HepG2 (cell line): ENCODE results near the gene PRPSAP1. TPM values are rescaled to one million over a fixed set of nuclear protein-coding genes. Genes with fewer than 3 reads are reported as not detected.

ENCODE experiments used
- BRD4 ChIP-seq: sonication (generic); formaldehyde crosslinking; IDR thresholded peaks from 2 replicates; pipeline ENCODE4 v1.4.0; 2020; ENCODE audit warnings: missing genetic modification reagents
- CBX1 ChIP-seq: IDR thresholded peaks from one replicate; pipeline ENCODE4 v1.6.1; 2016; ENCODE audit warnings: antibody characterized with exemption, low read depth
- CEBPG ChIP-seq: IDR thresholded peaks from 2 replicates; pipeline ENCODE4 v1.6.1; 2016
- EHMT2 ChIP-seq: fragments of 200-600 bp; sonication (generic); IDR thresholded peaks from 2 replicates; pipeline ENCODE4 v1.7.0; 2017; ENCODE audit warnings: antibody characterized with exemption, low read depth, low read length, borderline replicate concordance
- ELF1 ChIP-seq: sonication (generic); formaldehyde crosslinking; IDR thresholded peaks from 2 replicates; pipeline ENCODE4 v1.4.0; 2020; ENCODE audit warnings: missing genetic modification reagents
- FIP1L1 ChIP-seq: fragments of 200-400 bp; formaldehyde crosslinking; IDR thresholded peaks from 2 replicates; pipeline ENCODE4 v1.6.1; 2018; ENCODE audit warnings: low read depth, mild to moderate bottlenecking, low read length, moderate library complexity, borderline replicate concordance; ENCODE audit not compliant: insufficient read depth
- HDAC6 ChIP-seq: fragments of 200-600 bp; sonication (generic); IDR thresholded peaks from 2 replicates; pipeline ENCODE4 v1.7.0; 2017; ENCODE audit warnings: mild to moderate bottlenecking, antibody characterized with exemption, low read length, low read depth
- KLF15 ChIP-seq: sonication (generic); formaldehyde crosslinking; IDR thresholded peaks from 2 replicates; pipeline ENCODE4 v1.8.1; 2023; ENCODE audit warnings: borderline replicate concordance, mild to moderate bottlenecking, inconsistent platforms, missing genetic modification reagents, mixed read lengths
- MIER2 ChIP-seq: IDR thresholded peaks from 2 replicates; pipeline ENCODE4 v1.6.1; 2016; ENCODE audit warnings: missing biosample characterization, missing genetic modification reagents
- MTA1 ChIP-seq: sonication (generic); formaldehyde crosslinking; IDR thresholded peaks from 2 replicates; pipeline ENCODE4 v1.4.0; 2020; ENCODE audit warnings: missing genetic modification reagents, mild to moderate bottlenecking, borderline replicate concordance
- PHF8 ChIP-seq: sonication (generic); formaldehyde crosslinking; IDR thresholded peaks from 2 replicates; pipeline ENCODE4 v1.5.0; 2020; ENCODE audit warnings: missing genetic modification reagents
- POLR2A ChIP-seq, 2 experiments: IDR thresholded peaks; 2 replicates each; pipeline ENCODE4 v1.6.1; 2011; ENCODE audit warnings: low read depth in 2 of 2, low read length in 2 of 2, mild to moderate bottlenecking in 1 of 2, moderate library complexity in 1 of 2; ENCODE audit not compliant: insufficient read depth in 1 of 2
- RBAK ChIP-seq: sonication (generic); formaldehyde crosslinking; IDR thresholded peaks from 2 replicates; pipeline ENCODE4 v1.5.1; 2020; ENCODE audit warnings: mild to moderate bottlenecking, missing genetic modification reagents
- RFXANK ChIP-seq: IDR thresholded peaks from 2 replicates; pipeline ENCODE4 v1.6.1; 2016
- ZFAT ChIP-seq: sonication (generic); formaldehyde crosslinking; conservative IDR thresholded peaks from 2 replicates; pipeline ENCODE4 v1.8.1; 2023; ENCODE audit warnings: missing genetic modification reagents, inconsistent platforms
- ZKSCAN8 ChIP-seq: IDR thresholded peaks from 2 replicates; pipeline ENCODE4 v1.6.1; 2016; ENCODE audit warnings: borderline replicate concordance, missing genetic modification reagents, missing compliant biosample characterization
- ZMYM3 ChIP-seq: sonication (generic); formaldehyde crosslinking; IDR thresholded peaks from 2 replicates; pipeline ENCODE4 v1.5.1; 2020; ENCODE audit warnings: mild to moderate bottlenecking, missing genetic modification reagents
- ZNF160 ChIP-seq: sonication (generic); formaldehyde crosslinking; IDR thresholded peaks from 2 replicates; pipeline ENCODE4 v1.8.0; 2022; ENCODE audit warnings: mild to moderate bottlenecking, inconsistent platforms, missing genetic modification reagents
- ZNF546 ChIP-seq: sonication (generic); formaldehyde crosslinking; conservative IDR thresholded peaks from 2 replicates; pipeline ENCODE4 v1.8.1; 2023; ENCODE audit warnings: mild to moderate bottlenecking, missing genetic modification reagents
- ZNF563 ChIP-seq: sonication (generic); formaldehyde crosslinking; IDR thresholded peaks from 2 replicates; pipeline ENCODE4 v1.8.0; 2022; ENCODE audit warnings: mild to moderate bottlenecking, moderate library complexity, missing genetic modification reagents
- ZNF564 ChIP-seq: sonication (generic); formaldehyde crosslinking; IDR thresholded peaks from 2 replicates; pipeline ENCODE4 v1.8.1; 2023; ENCODE audit warnings: mild to moderate bottlenecking, missing genetic modification reagents
- ZNF660 ChIP-seq: sonication (generic); formaldehyde crosslinking; IDR thresholded peaks from 2 replicates; pipeline ENCODE4 v1.5.1; 2020; ENCODE audit warnings: mild to moderate bottlenecking, low read depth, missing genetic modification reagents, borderline replicate concordance
- polyA plus RNA-seq, 8 experiments: library from polyadenylated mRNA; depleted of rRNA in 3 of 8; stranded (reverse) in 7 of 8; unstranded in 1 of 8; fragments of >200 nt; fragmentation: Illumina TruSeq in 4 of 8; extraction: Trizol in 4 of 8; gene quantifications; 2 replicates each; pipeline versions ENCODE4 v1.2.1 to v1.2.3, GENCODE V29; 2011 to 2016; ENCODE audit warnings: low read depth in 4 of 8, missing spikeins in 1 of 8, mixed read lengths in 1 of 8; ENCODE audit not compliant: insufficient read depth in 1 of 8
- total RNA-seq, 5 experiments: library from RNA; depleted of rRNA; stranded (reverse); fragments of >200 nt; fragmentation: Illumina TruSeq; extraction: Trizol; gene quantifications; 2 replicates each; pipeline ENCODE4 v1.2.3, GENCODE V29; 2016; ENCODE audit warnings: low read depth in 1 of 5
- TF ChIP-seq, protein P1 (sequence below): sonication (generic); formaldehyde crosslinking; IDR thresholded peaks from 2 replicates; pipeline ENCODE4 v1.4.0; 2020; ENCODE audit warnings: missing genetic modification reagents
- TF ChIP-seq, protein P2 (sequence below): fragments of 450-650 bp; IDR thresholded peaks from 2 replicates; pipeline ENCODE4 v1.6.1; 2017
- TF ChIP-seq, protein P3 (sequence below): IDR thresholded peaks from 2 replicates; pipeline ENCODE4 v1.6.1; 2012; ENCODE audit warnings: inconsistent platforms
- TF ChIP-seq, protein P4 (sequence below): sonication (generic); IDR thresholded peaks from 2 replicates; pipeline ENCODE4 v1.6.1; 2016; ENCODE audit warnings: low read depth, borderline replicate concordance
- TF ChIP-seq, protein P5 (sequence below): sonication (generic); formaldehyde crosslinking; IDR thresholded peaks from 2 replicates; pipeline ENCODE4 v1.5.1; 2020; ENCODE audit warnings: missing genetic modification reagents, mild to moderate bottlenecking, borderline replicate concordance

Gene PRPSAP1
- total and polyA plus RNA-seq, 2 of the 13 experiments (the other 11 are each of a cell fraction or from before 2014, with no cell fraction given): 91.1 to 314 TPM

DNA sequence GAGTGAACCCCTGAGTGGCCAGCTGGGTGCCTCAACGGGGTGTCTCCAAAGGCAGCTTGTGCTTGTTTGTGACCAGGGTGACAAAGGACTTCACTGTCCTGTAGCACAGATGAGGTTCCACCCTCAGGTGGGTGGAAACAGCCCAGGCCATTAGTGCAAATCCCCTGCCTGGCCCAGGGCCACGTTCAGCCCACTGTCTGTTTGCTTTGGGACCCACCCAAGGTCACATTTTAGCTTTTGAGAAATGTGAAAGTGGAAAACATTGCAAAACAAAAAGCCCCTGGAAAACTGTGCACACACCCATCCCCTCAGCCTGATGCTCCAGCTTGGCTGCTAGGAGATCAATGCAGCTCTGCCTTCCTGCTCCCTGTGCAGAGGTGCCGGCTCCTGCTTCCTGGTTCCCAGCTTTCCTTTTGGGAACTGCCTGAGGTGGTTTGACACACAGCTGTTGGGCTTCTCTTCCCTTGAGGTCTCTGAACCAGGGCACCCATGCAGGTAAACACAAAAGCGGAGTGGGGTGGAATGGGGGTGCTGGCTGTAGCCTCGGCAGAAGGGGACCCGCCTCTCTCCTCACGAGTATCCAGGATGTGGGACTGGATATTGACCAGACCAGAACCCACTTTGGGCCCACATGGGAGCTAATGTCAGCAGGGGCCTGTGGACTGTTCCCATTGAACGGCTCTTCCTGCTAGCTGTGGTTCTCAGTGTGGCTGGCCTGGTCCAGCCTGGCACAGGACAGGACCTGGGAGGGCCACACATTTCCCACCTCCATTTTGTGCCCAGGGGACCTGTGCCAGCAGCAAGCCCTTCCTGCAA lies 22.8 kb upstream of the PRPSAP1 start (continued):
- TF ChIP-seq, protein P1, sequence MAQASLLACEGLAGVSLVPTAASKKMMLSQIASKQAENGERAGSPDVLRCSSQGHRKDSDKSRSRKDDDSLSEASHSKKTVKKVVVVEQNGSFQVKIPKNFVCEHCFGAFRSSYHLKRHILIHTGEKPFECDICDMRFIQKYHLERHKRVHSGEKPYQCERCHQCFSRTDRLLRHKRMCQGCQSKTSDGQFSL (CRISPR knock-in tag): peak; percentile 41; the same call in 1 of the 2 replicates
- TF ChIP-seq PHF8 (CRISPR knock-in tag): peak; percentile 51; the same call in 1 of the 2 replicates
- TF ChIP-seq, protein P2, sequence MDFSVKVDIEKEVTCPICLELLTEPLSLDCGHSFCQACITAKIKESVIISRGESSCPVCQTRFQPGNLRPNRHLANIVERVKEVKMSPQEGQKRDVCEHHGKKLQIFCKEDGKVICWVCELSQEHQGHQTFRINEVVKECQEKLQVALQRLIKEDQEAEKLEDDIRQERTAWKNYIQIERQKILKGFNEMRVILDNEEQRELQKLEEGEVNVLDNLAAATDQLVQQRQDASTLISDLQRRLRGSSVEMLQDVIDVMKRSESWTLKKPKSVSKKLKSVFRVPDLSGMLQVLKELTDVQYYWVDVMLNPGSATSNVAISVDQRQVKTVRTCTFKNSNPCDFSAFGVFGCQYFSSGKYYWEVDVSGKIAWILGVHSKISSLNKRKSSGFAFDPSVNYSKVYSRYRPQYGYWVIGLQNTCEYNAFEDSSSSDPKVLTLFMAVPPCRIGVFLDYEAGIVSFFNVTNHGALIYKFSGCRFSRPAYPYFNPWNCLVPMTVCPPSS: no peak
- peak; percentile 90 for TF ChIP-seq CEBPG
- TF ChIP-seq RBAK (CRISPR knock-in tag): peak; percentile 83; the same call in 1 of the 2 replicates
- no peak for TF ChIP-seq CBX1
- TF ChIP-seq ZNF660: no peak
- no peak for TF ChIP-seq ZNF563 (CRISPR knock-in tag)
- TF ChIP-seq ELF1: peak; percentile 89
- TF ChIP-seq BRD4 (CRISPR knock-in tag): 0 out of 2 replicates have a peak, but pooled peaks have one; percentile 64
- TF ChIP-seq RFXANK (CRISPR knock-in tag): no peak; the same call in 1 of the 2 replicates
- TF ChIP-seq MTA1 (CRISPR knock-in tag): peak; percentile 94
- TF ChIP-seq ZNF564 (CRISPR knock-in tag): peak; percentile 64; the same call in 1 of the 2 replicates
- no peak for TF ChIP-seq FIP1L1
- TF ChIP-seq ZFAT (CRISPR knock-in tag): no peak
- TF ChIP-seq, protein P3, sequence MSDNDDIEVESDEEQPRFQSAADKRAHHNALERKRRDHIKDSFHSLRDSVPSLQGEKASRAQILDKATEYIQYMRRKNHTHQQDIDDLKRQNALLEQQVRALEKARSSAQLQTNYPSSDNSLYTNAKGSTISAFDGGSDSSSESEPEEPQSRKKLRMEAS: peak; percentile 19
- TF ChIP-seq, protein P4, sequence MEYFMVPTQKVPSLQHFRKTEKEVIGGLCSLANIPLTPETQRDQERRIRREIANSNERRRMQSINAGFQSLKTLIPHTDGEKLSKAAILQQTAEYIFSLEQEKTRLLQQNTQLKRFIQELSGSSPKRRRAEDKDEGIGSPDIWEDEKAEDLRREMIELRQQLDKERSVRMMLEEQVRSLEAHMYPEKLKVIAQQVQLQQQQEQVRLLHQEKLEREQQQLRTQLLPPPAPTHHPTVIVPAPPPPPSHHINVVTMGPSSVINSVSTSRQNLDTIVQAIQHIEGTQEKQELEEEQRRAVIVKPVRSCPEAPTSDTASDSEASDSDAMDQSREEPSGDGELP: peak; percentile 50; the same call in 1 of the 2 replicates
- TF ChIP-seq MIER2 (CRISPR knock-in tag): peak; percentile 49; the same call in 1 of the 2 replicates
- TF ChIP-seq ZNF160 (CRISPR knock-in tag): peak; percentile 98
- peak; percentile 93 for TF ChIP-seq KLF15
- TF ChIP-seq EHMT2: no peak
- TF ChIP-seq ZKSCAN8: peak; percentile 86; the same call in 1 of the 2 replicates
- TF ChIP-seq ZMYM3: peak; percentile 80; the same call in 1 of the 2 replicates
- TF ChIP-seq HDAC6: no peak
- TF ChIP-seq ZNF546 (CRISPR knock-in tag): no peak
- TF ChIP-seq, protein P5, sequence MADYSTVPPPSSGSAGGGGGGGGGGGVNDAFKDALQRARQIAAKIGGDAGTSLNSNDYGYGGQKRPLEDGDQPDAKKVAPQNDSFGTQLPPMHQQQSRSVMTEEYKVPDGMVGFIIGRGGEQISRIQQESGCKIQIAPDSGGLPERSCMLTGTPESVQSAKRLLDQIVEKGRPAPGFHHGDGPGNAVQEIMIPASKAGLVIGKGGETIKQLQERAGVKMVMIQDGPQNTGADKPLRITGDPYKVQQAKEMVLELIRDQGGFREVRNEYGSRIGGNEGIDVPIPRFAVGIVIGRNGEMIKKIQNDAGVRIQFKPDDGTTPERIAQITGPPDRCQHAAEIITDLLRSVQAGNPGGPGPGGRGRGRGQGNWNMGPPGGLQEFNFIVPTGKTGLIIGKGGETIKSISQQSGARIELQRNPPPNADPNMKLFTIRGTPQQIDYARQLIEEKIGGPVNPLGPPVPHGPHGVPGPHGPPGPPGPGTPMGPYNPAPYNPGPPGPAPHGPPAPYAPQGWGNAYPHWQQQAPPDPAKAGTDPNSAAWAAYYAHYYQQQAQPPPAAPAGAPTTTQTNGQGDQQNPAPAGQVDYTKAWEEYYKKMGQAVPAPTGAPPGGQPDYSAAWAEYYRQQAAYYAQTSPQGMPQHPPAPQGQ (CRISPR knock-in tag): no peak
- TF ChIP-seq POLR2A (IDR thresholded peaks at IDR 0.05; ENCODE audit: insufficient read depth in 1 of 2, low read depth in 2 of 2, low read length in 2 of 2): peak in 1 of 2 experiments; percentile 83; a peak in 2 of 4 replicates
